Measurements from ENCODE around the gene MBD1.

The MBD1 gene

GRCh38 chr18:50286391-50287027 lies 5.2 kb upstream of the MBD1 start:
- Mint-ChIP-seq H3K27ac (ENCODE audit: low read depth) (peak overlapping the region; percentile 93), H3K9me3 (no peaks in the 10 kb centered on the region), H3K4me3 (peak overlapping the region; percentile 92), H3K36me3 (ENCODE audit: insufficient read depth) (peaks cover 24% of the 10 kb centered on the region), H3K4me1 (peaks cover 40% of the 10 kb centered on the region), H3K27me3 (no peaks in the 10 kb centered on the region)
- ATAC-seq (replicated peaks; ENCODE audit: extremely low read depth, poor library complexity, severe bottlenecking) (no peak), DNase-seq (ENCODE audit: low spot score in 2 of 2) (no peak)

GRCh38 chr18:50285631-50286321 lies 4.5 kb upstream of the MBD1 start:
- H3K9me3 Mint-ChIP-seq = no peaks in the 10 kb centered on the region
- DNase-seq (ENCODE audit: low spot score in 2 of 2) (no peak), ATAC-seq (replicated peaks; ENCODE audit: extremely low read depth, poor library complexity, severe bottlenecking) (no peak)
- peaks cover 29% of the 10 kb centered on the region for H3K36me3 Mint-ChIP-seq (ENCODE audit: insufficient read depth)
- H3K4me1 Mint-ChIP-seq = peaks cover 47% of the 10 kb centered on the region
- H3K4me3 Mint-ChIP-seq = peak overlapping the region; percentile 92
- no peaks in the 10 kb centered on the region for H3K27me3 Mint-ChIP-seq
- peak overlapping the region; percentile 93 for H3K27ac Mint-ChIP-seq (ENCODE audit: low read depth)

- H3K27ac Mint-ChIP-seq (ENCODE audit: low read depth) = peak overlapping the region; percentile 33
- ATAC-seq (replicated peaks; ENCODE audit: extremely low read depth, poor library complexity, severe bottlenecking) (no peak), DNase-seq (ENCODE audit: low spot score in 2 of 2) (no peak)
- H3K4me3 Mint-ChIP-seq = peak overlapping the region; percentile 95
- H3K36me3 Mint-ChIP-seq (ENCODE audit: insufficient read depth) = peaks cover 36% of the 10 kb centered on the region
- no peaks in the 10 kb centered on the region for H3K9me3 Mint-ChIP-seq
- H3K27me3 Mint-ChIP-seq = no peaks in the 10 kb centered on the region
- H3K4me1 Mint-ChIP-seq = peaks cover 54% of the 10 kb centered on the region
Measured at GRCh38 chr18:50285071-50285470, 3.7 kb upstream of the MBD1 start.

GRCh38 chr18:50284255-50284885 lies 3.0 kb upstream of the MBD1 start:
- Mint-ChIP-seq H3K4me1 (peaks cover 58% of the 10 kb centered on the region), H3K9me3 (no peaks in the 10 kb centered on the region), H3K27ac (ENCODE audit: low read depth) (peak overlapping the region; percentile 33), H3K27me3 (no peaks in the 10 kb centered on the region), H3K4me3 (peak overlapping the region; percentile 95), H3K36me3 (ENCODE audit: insufficient read depth) (peaks cover 36% of the 10 kb centered on the region)
- no peak for ATAC-seq (replicated peaks; ENCODE audit: extremely low read depth, poor library complexity, severe bottlenecking)
- no peak for DNase-seq (ENCODE audit: low spot score in 2 of 2)

- Mint-ChIP-seq H3K27me3 (no peaks in the 10 kb centered on the region), H3K9me3 (no peaks in the 10 kb centered on the region), H3K4me1 (peaks cover 61% of the 10 kb centered on the region), H3K4me3 (peak overlapping the region; percentile 95), H3K36me3 (ENCODE audit: insufficient read depth) (peaks cover 39% of the 10 kb centered on the region), H3K27ac (ENCODE audit: low read depth) (peak overlapping the region; percentile 94)
- no peak for ATAC-seq (replicated peaks; ENCODE audit: extremely low read depth, poor library complexity, severe bottlenecking)
- DNase-seq (ENCODE audit: low spot score in 2 of 2) = no peak
Measured at GRCh38 chr18:50283469-50284209, 2.3 kb upstream of the MBD1 start.

- ATAC-seq (replicated peaks; ENCODE audit: extremely low read depth, poor library complexity, severe bottlenecking) (no peak), DNase-seq (ENCODE audit: low spot score in 2 of 2) (no peak)
- H3K9me3 Mint-ChIP-seq = no peaks in the 10 kb centered on the region
- peak overlapping the region; percentile 94 for H3K27ac Mint-ChIP-seq (ENCODE audit: low read depth)
- H3K4me1 Mint-ChIP-seq = peaks cover 61% of the 10 kb centered on the region
- peaks cover 39% of the 10 kb centered on the region for H3K36me3 Mint-ChIP-seq (ENCODE audit: insufficient read depth)
- peak overlapping the region; percentile 95 for H3K4me3 Mint-ChIP-seq
- H3K27me3 Mint-ChIP-seq = no peaks in the 10 kb centered on the region
Measured at GRCh38 chr18:50282521-50283335, 1.4 kb upstream of the MBD1 start.

- Mint-ChIP-seq H3K4me1 (peaks cover 54% of the 10 kb centered on the region), H3K27ac (ENCODE audit: low read depth) (peak overlapping the region; percentile 94), H3K36me3 (ENCODE audit: insufficient read depth) (peaks cover 36% of the 10 kb centered on the region), H3K9me3 (no peaks in the 10 kb centered on the region), H3K27me3 (no peaks in the 10 kb centered on the region), H3K4me3 (peak overlapping the region; percentile 95)
- ATAC-seq (replicated peaks; ENCODE audit: extremely low read depth, poor library complexity, severe bottlenecking) (no peak), DNase-seq (ENCODE audit: low spot score in 2 of 2) (no peak)
Measured at GRCh38 chr18:50281972-50282520, 723 bp upstream of the MBD1 start.

- H3K4me3 Mint-ChIP-seq = peak overlapping the region; percentile 95
Measured at GRCh38 chr18:50280707-50281294, 522 bp downstream of the MBD1 start.

GRCh38 chr18:50279752-50280151 lies 1.6 kb downstream of the MBD1 start:
- peaks cover 42% of the 10 kb centered on the region for H3K4me1 Mint-ChIP-seq
- H3K36me3 Mint-ChIP-seq (ENCODE audit: insufficient read depth) = peaks cover 51% of the 10 kb centered on the region
- H3K4me3 Mint-ChIP-seq = peak overlapping the region; percentile 95
- H3K27ac Mint-ChIP-seq (ENCODE audit: low read depth) = peak overlapping the region; percentile 94
- H3K9me3 Mint-ChIP-seq = no peaks in the 10 kb centered on the region
- DNase-seq (ENCODE audit: low spot score in 2 of 2) = no peak
- ATAC-seq (replicated peaks; ENCODE audit: extremely low read depth, poor library complexity, severe bottlenecking) = no peak
- no peaks in the 10 kb centered on the region for H3K27me3 Mint-ChIP-seq

More at GRCh38 chr18:50280707-50281294, 522 bp downstream of the MBD1 start:
- peak overlapping the region; percentile 94 for H3K27ac Mint-ChIP-seq (ENCODE audit: low read depth)
- no peak for ATAC-seq (replicated peaks; ENCODE audit: extremely low read depth, poor library complexity, severe bottlenecking)
- peaks cover 43% of the 10 kb centered on the region for H3K36me3 Mint-ChIP-seq (ENCODE audit: insufficient read depth)
- H3K4me1 Mint-ChIP-seq = peaks cover 46% of the 10 kb centered on the region
- DNase-seq (ENCODE audit: low spot score in 2 of 2) = peak in 1 of 2 donors; percentile 31
- no peaks in the 10 kb centered on the region for H3K27me3 Mint-ChIP-seq
- H3K9me3 Mint-ChIP-seq = no peaks in the 10 kb centered on the region

- H3K4me1 Mint-ChIP-seq = peaks cover 36% of the 10 kb centered on the region
- DNase-seq (ENCODE audit: low spot score in 2 of 2) (no peak), ATAC-seq (replicated peaks; ENCODE audit: extremely low read depth, poor library complexity, severe bottlenecking) (no peak)
- H3K9me3 Mint-ChIP-seq = no peaks in the 10 kb centered on the region
- peaks cover 47% of the 10 kb centered on the region for H3K36me3 Mint-ChIP-seq (ENCODE audit: insufficient read depth)
- H3K4me3 Mint-ChIP-seq = no peak overlapping the region
- H3K27ac Mint-ChIP-seq (ENCODE audit: low read depth) = no peak overlapping the region
- H3K27me3 Mint-ChIP-seq = no peaks in the 10 kb centered on the region
Measured at GRCh38 chr18:50277942-50278341, 3.4 kb downstream of the MBD1 start.

GRCh38 chr18:50276452-50276851 lies 4.9 kb downstream of the MBD1 start:
- Mint-ChIP-seq H3K4me3 (no peak overlapping the region), H3K4me1 (peaks cover 31% of the 10 kb centered on the region), H3K27me3 (no peaks in the 10 kb centered on the region), H3K36me3 (ENCODE audit: insufficient read depth) (peaks cover 51% of the 10 kb centered on the region), H3K9me3 (no peaks in the 10 kb centered on the region), H3K27ac (ENCODE audit: low read depth) (no peak overlapping the region)
- DNase-seq (ENCODE audit: low spot score in 2 of 2) (no peak), ATAC-seq (replicated peaks; ENCODE audit: extremely low read depth, poor library complexity, severe bottlenecking) (no peak)
